NCI-H2196 treated with DMSO at 0.1 percent for 48 hours (cell line): ENCODE results near the gene RPL18A.
"Not testable (repeated sequence)": the region's sequence is repeated elsewhere in the genome, so short reads cannot be mapped to it uniquely, and the experiment has no call there.

Experiments
- DNase-seq: peaks from one replicate; lab custom pipeline; 2025; ENCODE audit not compliant: unreplicated experiment; lab: John Stamatoyannopoulos, UW

Gene RPL18A

GRCh38 chr19:17866312-17866963, 6.7 kb downstream of the RPL18A start:
- no peak for DNase-seq

GRCh38 chr19:17866964-17867486, 7.3 kb downstream of the RPL18A start:
- no peak for DNase-seq

GRCh38 chr19:17868669-17869068, 9.0 kb downstream of the RPL18A start:
- no peak for DNase-seq

- no peak for DNase-seq
Observed at GRCh38 chr19:17869114-17869608, 9.5 kb downstream of the RPL18A start.

- no peak for DNase-seq
Observed at GRCh38 chr19:17871032-17871877, 11.5 kb downstream of the RPL18A start.

- no peak for DNase-seq
Observed at GRCh38 chr19:17871878-17872250, 12.2 kb downstream of the RPL18A start, which contains the start of gene SLC5A5. Gene SLC5A5 (plus strand): TSS chr19:17871945. CDS start chr19:17872320, 375 bp downstream.

- DNase-seq = no peak
Observed at GRCh38 chr19:17872251-17873001, 12.7 kb downstream of the RPL18A start.

GRCh38 chr19:17873786-17874757, 14.4 kb downstream of the RPL18A start:
- DNase-seq = peak; percentile 53

- DNase-seq = no peak
Observed at GRCh38 chr19:17874758-17875135, 15.0 kb downstream of the RPL18A start.

- DNase-seq = no peak
Observed at GRCh38 chr19:17877696-17878095, 18.0 kb downstream of the RPL18A start.

GRCh38 chr19:17879466-17879865, 19.8 kb downstream of the RPL18A start:
- DNase-seq = no peak

- DNase-seq = no peak
Observed at GRCh38 chr19:17881701-17882100, 22.0 kb downstream of the RPL18A start.

- DNase-seq = no peak
Observed at GRCh38 chr19:17883627-17884410, 24.1 kb downstream of the RPL18A start.

- DNase-seq = no peak
Observed at GRCh38 chr19:17886515-17886914, 26.8 kb downstream of the RPL18A start.

- DNase-seq = not testable (repeated sequence)
Observed at GRCh38 chr19:17887221-17887620, 27.5 kb downstream of the RPL18A start.

GRCh38 chr19:17888260-17888659, 28.6 kb downstream of the RPL18A start:
- DNase-seq = no peak

- DNase-seq = no peak
Observed at GRCh38 chr19:17889609-17890214, 30.0 kb downstream of the RPL18A start.

GRCh38 chr19:17893766-17894165, 34.1 kb downstream of the RPL18A start:
- no peak for DNase-seq

- no peak for DNase-seq
Observed at GRCh38 chr19:17902701-17903100, 43.0 kb downstream of the RPL18A start.
